ENCODE results near the gene TSPAN14. TPM values are rescaled to one million over a fixed set of nuclear protein-coding genes. Genes with fewer than 3 reads are reported as not detected.

Gene TSPAN14
- total and polyA plus RNA-seq, 2 experiments from 2014 or later: 65.9 to 104 TPM

DNA sequence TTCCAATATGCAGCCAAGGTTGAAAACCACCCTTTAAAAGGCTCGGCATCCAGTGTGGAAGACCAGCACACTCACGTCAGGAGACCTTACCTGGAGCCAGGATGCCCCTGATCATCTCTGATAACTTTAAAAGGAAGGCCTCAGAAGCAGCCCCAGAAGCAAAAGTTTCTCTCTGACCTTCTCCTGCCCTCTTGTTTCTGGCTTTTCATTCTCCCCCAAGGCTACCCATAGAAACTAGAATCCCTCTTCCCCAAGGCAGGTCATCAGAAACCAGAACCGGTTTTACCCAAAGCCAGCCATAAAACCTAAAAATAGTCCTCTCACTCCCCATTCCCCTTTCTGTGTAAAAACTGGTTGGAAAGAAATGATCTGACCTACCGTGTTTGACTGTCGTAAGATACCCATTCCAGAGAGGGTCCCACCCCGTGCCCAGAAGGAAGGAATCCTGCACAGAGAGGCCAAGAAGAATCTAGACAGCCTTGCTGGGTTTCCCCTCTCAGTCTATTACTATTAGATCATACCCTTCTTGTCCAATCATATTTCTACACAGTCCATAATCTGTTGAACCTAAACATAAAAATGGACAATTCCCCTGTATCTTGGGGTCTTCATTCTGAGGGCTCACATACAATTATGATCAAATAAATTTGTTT lies 17.5 kb upstream of the TSPAN14 start:
- 48% methylated on average over 6 of the region's 6 CpGs for WGBS (ENCODE audit: low lambda C conversion rate, missing lambda C conversion rate)
- Histone ChIP-seq H3K27me3 (no peaks in the 10 kb centered on the region), H3K9me3 (ENCODE audit: low read depth) (no peaks in the 10 kb centered on the region), H3K27ac (no peak overlapping the region), H3K4me1 (ENCODE audit: insufficient read depth) (no peaks in the 10 kb centered on the region), H3K4me3 (no peak overlapping the region), H4K20me1 (ENCODE audit: insufficient read depth, poor library complexity, severe bottlenecking) (peaks cover 4% of the 10 kb centered on the region), H2AFZ (no peak overlapping the region), H3K36me3 (replicated peaks; ENCODE audit: insufficient read depth, low read depth) (no peaks in the 10 kb centered on the region), H3K9me2 (replicated peaks; ENCODE audit: insufficient read depth) (no peaks in the 10 kb centered on the region), H3K4me2 (no peak overlapping the region), H3K79me2 (no peaks in the 10 kb centered on the region)
- TF ChIP-seq EZH2 (IDR thresholded peaks at IDR 0.05; ENCODE audit: borderline replicate concordance) (no peak), EZH2phosphoT487 (IDR thresholded peaks at IDR 0.05; ENCODE audit: low read depth, severe bottlenecking, unreplicated experiment) (no peak)
- TF ChIP-seq, protein P1, sequence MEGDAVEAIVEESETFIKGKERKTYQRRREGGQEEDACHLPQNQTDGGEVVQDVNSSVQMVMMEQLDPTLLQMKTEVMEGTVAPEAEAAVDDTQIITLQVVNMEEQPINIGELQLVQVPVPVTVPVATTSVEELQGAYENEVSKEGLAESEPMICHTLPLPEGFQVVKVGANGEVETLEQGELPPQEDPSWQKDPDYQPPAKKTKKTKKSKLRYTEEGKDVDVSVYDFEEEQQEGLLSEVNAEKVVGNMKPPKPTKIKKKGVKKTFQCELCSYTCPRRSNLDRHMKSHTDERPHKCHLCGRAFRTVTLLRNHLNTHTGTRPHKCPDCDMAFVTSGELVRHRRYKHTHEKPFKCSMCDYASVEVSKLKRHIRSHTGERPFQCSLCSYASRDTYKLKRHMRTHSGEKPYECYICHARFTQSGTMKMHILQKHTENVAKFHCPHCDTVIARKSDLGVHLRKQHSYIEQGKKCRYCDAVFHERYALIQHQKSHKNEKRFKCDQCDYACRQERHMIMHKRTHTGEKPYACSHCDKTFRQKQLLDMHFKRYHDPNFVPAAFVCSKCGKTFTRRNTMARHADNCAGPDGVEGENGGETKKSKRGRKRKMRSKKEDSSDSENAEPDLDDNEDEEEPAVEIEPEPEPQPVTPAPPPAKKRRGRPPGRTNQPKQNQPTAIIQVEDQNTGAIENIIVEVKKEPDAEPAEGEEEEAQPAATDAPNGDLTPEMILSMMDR (IDR thresholded peaks at IDR 0.05; ENCODE audit: poor library complexity): no peak
- no peak for DNase-seq (ENCODE audit: low spot score)

DNA sequence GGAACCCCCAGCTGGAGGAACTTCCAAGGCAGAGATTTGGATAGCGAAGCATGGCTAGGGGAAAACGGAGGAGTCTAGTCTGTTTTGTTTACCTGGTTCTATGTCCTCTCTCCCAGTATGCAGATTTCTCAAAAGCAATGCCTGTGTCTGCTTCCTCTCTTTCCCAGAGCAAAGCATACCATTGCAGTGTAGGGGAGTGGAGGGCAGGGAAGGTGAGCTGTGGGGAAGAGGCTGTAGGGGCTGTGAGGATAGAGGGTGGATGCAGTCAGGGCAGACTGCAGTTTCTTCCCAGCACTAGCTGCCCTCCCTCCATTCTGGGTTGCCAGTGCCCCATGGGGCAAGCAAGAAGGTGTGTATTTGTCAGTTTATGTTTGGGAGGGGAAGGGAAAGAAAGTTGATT lies 16.9 kb upstream of the TSPAN14 start:
- TF ChIP-seq EZH2phosphoT487 (IDR thresholded peaks at IDR 0.05; ENCODE audit: low read depth, severe bottlenecking, unreplicated experiment) (no peak), EZH2 (IDR thresholded peaks at IDR 0.05; ENCODE audit: borderline replicate concordance) (no peak)
- TF ChIP-seq, protein P1 (IDR thresholded peaks at IDR 0.05; ENCODE audit: poor library complexity): no peak
- Histone ChIP-seq H3K27me3 (no peaks in the 10 kb centered on the region), H3K4me1 (ENCODE audit: insufficient read depth) (no peaks in the 10 kb centered on the region), H3K9me2 (replicated peaks; ENCODE audit: insufficient read depth) (no peaks in the 10 kb centered on the region), H3K27ac (no peak overlapping the region), H3K36me3 (replicated peaks; ENCODE audit: insufficient read depth, low read depth) (no peaks in the 10 kb centered on the region), H3K4me3 (no peak overlapping the region), H3K79me2 (no peaks in the 10 kb centered on the region), H2AFZ (no peak overlapping the region), H3K9me3 (ENCODE audit: low read depth) (no peaks in the 10 kb centered on the region), H3K4me2 (no peak overlapping the region), H4K20me1 (ENCODE audit: insufficient read depth, poor library complexity, severe bottlenecking) (peaks cover 4% of the 10 kb centered on the region)
- 52% methylated on average over 2 of the region's 2 CpGs for WGBS (ENCODE audit: low lambda C conversion rate, missing lambda C conversion rate)
- DNase-seq (ENCODE audit: low spot score): no peak

DNA sequence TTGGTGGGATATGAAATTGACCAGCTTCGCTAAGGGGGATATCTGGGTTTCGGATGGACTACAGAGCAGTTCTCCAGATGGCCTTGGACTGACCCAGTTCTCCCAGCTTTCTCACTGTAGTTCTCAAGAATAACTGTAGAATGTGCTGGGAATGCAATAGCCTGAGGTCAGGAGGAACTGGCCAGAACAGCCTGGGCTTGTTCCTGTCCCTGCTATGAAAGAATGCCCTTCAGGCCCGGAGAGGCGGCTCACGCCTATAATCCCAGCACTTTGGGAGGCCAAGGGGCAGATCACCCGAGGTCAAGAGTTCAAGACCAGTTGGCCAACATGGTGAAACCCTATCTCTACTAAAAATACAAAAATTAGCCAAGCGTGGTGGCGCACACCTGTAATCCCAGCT lies 12.3 kb upstream of the TSPAN14 start:
- H3K4me1 ChIP-seq (ENCODE audit: insufficient read depth): peaks cover 13% of the 10 kb centered on the region
- no peak for TF ChIP-seq EZH2 (IDR thresholded peaks at IDR 0.05; ENCODE audit: borderline replicate concordance)
- TF ChIP-seq, protein P1 (IDR thresholded peaks at IDR 0.05; ENCODE audit: poor library complexity): no peak
- no peak overlapping the region for H3K4me3 ChIP-seq
- WGBS (ENCODE audit: low lambda C conversion rate, missing lambda C conversion rate): 85% methylated on average over 8 of the region's 8 CpGs
- no peaks in the 10 kb centered on the region for H4K20me1 ChIP-seq (ENCODE audit: insufficient read depth, poor library complexity, severe bottlenecking)
- no peak for DNase-seq (ENCODE audit: low spot score)
- H3K27me3 ChIP-seq: no peaks in the 10 kb centered on the region
- H3K27ac ChIP-seq: no peak overlapping the region
- no peaks in the 10 kb centered on the region for H3K36me3 ChIP-seq (replicated peaks; ENCODE audit: insufficient read depth, low read depth)
- H3K79me2 ChIP-seq: no peaks in the 10 kb centered on the region
- H3K9me3 ChIP-seq (ENCODE audit: low read depth): no peaks in the 10 kb centered on the region
- no peak overlapping the region for H2AFZ ChIP-seq
- H3K4me2 ChIP-seq: no peak overlapping the region
- H3K9me2 ChIP-seq (replicated peaks; ENCODE audit: insufficient read depth): no peaks in the 10 kb centered on the region

All from hepatocyte (in vitro differentiated cells).